Fibroblast of the aortic adventitia (primary cell): Measurements from ENCODE around the gene RPL12. TPM values are rescaled to one million over a fixed set of nuclear protein-coding genes. Genes with fewer than 3 reads are reported as not detected.

Experiments
- DNase-seq: peaks from one replicate; pipeline ENCODE4 v3.0.0-alpha.2; 2010; ENCODE audit warnings: low read depth
- H3K4me3 ChIP-seq: 2 replicates; pipeline ENCODE4 v1.5.1; 2011; ENCODE audit warnings: low read depth, mild to moderate bottlenecking, control low read depth, low read length, moderate library complexity
- CTCF ChIP-seq: IDR thresholded peaks from 2 replicates; pipeline ENCODE4 v1.5.1; 2011; ENCODE audit warnings: mild to moderate bottlenecking, low read length, control low read depth, inconsistent platforms; ENCODE audit not compliant: insufficient read depth
- total RNA-seq: library from RNA; depleted of rRNA; stranded (reverse); fragments of >200 nt; gene quantifications from 2 replicates; pipeline ENCODE4 v1.2.3, GENCODE V29; 2012; ENCODE audit warnings: low replicate concordance

RPL12 gene
- total RNA-seq, 1 donor = 2,619 TPM

GRCh38 chr9:127411122-127411521, 40.1 kb downstream of the RPL12 start:
- no peak for TF ChIP-seq CTCF
- H3K4me3 ChIP-seq = no peak overlapping the region
- no peak for DNase-seq

GRCh38 chr9:127407492-127407843, 43.7 kb downstream of the RPL12 start:
- H3K4me3 ChIP-seq = no peak overlapping the region
- no peak for DNase-seq
- no peak for TF ChIP-seq CTCF

- TF ChIP-seq CTCF = no peak
- DNase-seq = no peak
- H3K4me3 ChIP-seq = no peak overlapping the region
These were observed 44.3 kb downstream of the RPL12 start for GRCh38 chr9:127406799-127407491.

GRCh38 chr9:127405344-127406125, 45.7 kb downstream of the RPL12 start:
- no peak for TF ChIP-seq CTCF
- H3K4me3 ChIP-seq = no peak overlapping the region
- DNase-seq = no peak

GRCh38 chr9:127404631-127405030, 46.6 kb downstream of the RPL12 start:
- no peak for DNase-seq
- no peak for TF ChIP-seq CTCF
- H3K4me3 ChIP-seq = no peak overlapping the region

- no peak for TF ChIP-seq CTCF
- no peak for DNase-seq
- H3K4me3 ChIP-seq = no peak overlapping the region
These were observed 47.6 kb downstream of the RPL12 start for GRCh38 chr9:127403507-127404192.
